ENCODE measurements around the gene SLC12A3.

SLC12A3 gene

GRCh38 chr16:56848029-56848936 is 16.7 kb upstream of the SLC12A3 start:
- no peak for DNase-seq (ENCODE audit: low read depth in 3 of 3)

- DNase-seq (ENCODE audit: low read depth in 3 of 3), result no peak
These were observed 15.9 kb upstream of the SLC12A3 start for GRCh38 chr16:56848955-56849689.

- no peak for DNase-seq (ENCODE audit: low read depth in 3 of 3)
These were observed 15.0 kb upstream of the SLC12A3 start for GRCh38 chr16:56849690-56850680.

- no peak for DNase-seq (ENCODE audit: low read depth in 3 of 3)
These were observed 13.2 kb upstream of the SLC12A3 start for GRCh38 chr16:56851671-56852400.

GRCh38 chr16:56852401-56852730 is 12.6 kb upstream of the SLC12A3 start:
- DNase-seq (ENCODE audit: low read depth in 3 of 3), result no peak

GRCh38 chr16:56852968-56853367 is 12.0 kb upstream of the SLC12A3 start:
- DNase-seq (ENCODE audit: low read depth in 3 of 3), result no peak

- no peak for DNase-seq (ENCODE audit: low read depth in 3 of 3)
These were observed 9.8 kb upstream of the SLC12A3 start for GRCh38 chr16:56855201-56855600.

- no peak for DNase-seq (ENCODE audit: low read depth in 3 of 3)
These were observed 9.1 kb upstream of the SLC12A3 start for GRCh38 chr16:56855946-56856345.

GRCh38 chr16:56856876-56857447 is 8.0 kb upstream of the SLC12A3 start:
- no peak for DNase-seq (ENCODE audit: low read depth in 3 of 3)

GRCh38 chr16:56858374-56858773 is 6.6 kb upstream of the SLC12A3 start:
- no peak for DNase-seq (ENCODE audit: low read depth in 3 of 3)

GRCh38 chr16:56859636-56860035 is 5.4 kb upstream of the SLC12A3 start:
- no peak for DNase-seq (ENCODE audit: low read depth in 3 of 3)

GRCh38 chr16:56860226-56861020 is 4.6 kb upstream of the SLC12A3 start:
- peak in 1 of 3 experiments; percentile 28 for DNase-seq (ENCODE audit: low read depth in 3 of 3)

GRCh38 chr16:56861092-56861610 is 3.9 kb upstream of the SLC12A3 start:
- DNase-seq (ENCODE audit: low read depth in 3 of 3), result no peak

GRCh38 chr16:56861756-56862155 is 3.3 kb upstream of the SLC12A3 start:
- no peak for DNase-seq (ENCODE audit: low read depth in 3 of 3)

- no peak for DNase-seq (ENCODE audit: low read depth in 3 of 3)
These were observed 2.2 kb upstream of the SLC12A3 start for GRCh38 chr16:56862776-56863175.

- no peak for DNase-seq (ENCODE audit: low read depth in 3 of 3)
These were observed 521 bp downstream of the SLC12A3 start for GRCh38 chr16:56865394-56866062.

- peak in 1 of 3 experiments; percentile 26 for DNase-seq (ENCODE audit: low read depth in 3 of 3)
These were observed 2.2 kb downstream of the SLC12A3 start for GRCh38 chr16:56866955-56867830.

- DNase-seq (ENCODE audit: low read depth in 3 of 3), result no peak
These were observed 3.2 kb downstream of the SLC12A3 start for GRCh38 chr16:56868175-56868574.

Measured in stimulated activated CD4-positive, alpha-beta T cell treated with anti-CD3 and anti-CD28 coated beads, TNF-alpha, amount 100 ng/mL, for 4 hours (primary cell).